Measurements from ENCODE around the gene CSTB.

CSTB gene

GRCh38 chr21:43800124-43800523 is 24.0 kb upstream of the CSTB start:
- Histone ChIP-seq H3K36me3 (ENCODE audit: insufficient read depth, low read length) (peaks cover 92% of the 10 kb centered on the region), H3K27ac (ENCODE audit: low read depth, low read length) (no peak overlapping the region), H3K4me3 (ENCODE audit: low read length) (no peak overlapping the region), H3K9ac (ENCODE audit: low read depth, low read length) (no peak overlapping the region), H3K9me3 (ENCODE audit: insufficient read depth, low read depth, low read length) (no peaks in the 10 kb centered on the region), H3K27me3 (ENCODE audit: insufficient read depth, low read length) (no peaks in the 10 kb centered on the region), H3K4me1 (ENCODE audit: insufficient read depth, low read length) (no peaks in the 10 kb centered on the region)
- WGBS, result 96% methylated on average over 17 of the region's 17 CpGs

DNA sequence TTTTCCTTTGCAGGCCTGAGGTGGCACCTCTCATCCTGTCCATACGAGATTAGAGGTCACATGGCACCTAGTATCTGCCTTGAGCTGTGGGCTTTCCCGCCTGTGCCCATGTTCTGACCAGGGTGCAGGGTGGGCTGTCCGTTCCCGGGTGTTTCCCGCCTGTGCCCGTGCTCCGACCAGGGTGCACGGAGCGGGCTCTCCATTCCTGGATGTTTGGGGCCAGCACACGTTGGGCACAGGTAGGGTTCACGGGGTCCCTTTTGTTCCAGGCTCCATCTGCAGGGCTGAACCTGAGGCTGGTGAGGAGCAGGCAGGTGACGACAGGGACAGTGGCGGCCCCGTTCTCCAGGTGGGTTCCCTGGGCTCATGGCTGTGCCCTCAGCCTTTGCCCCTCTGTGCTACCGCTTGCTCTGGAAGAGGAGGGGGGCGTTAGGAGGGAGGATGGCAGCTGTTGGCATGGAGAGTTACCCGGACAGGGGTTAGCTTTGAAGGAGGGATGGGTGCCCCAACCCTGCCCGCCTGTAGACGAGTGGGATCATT is 23.3 kb upstream of the CSTB start:
- H3K9ac ChIP-seq (ENCODE audit: low read depth, low read length), result no peak overlapping the region
- H3K4me1 ChIP-seq (ENCODE audit: insufficient read depth, low read length), result no peaks in the 10 kb centered on the region
- peaks cover 99% of the 10 kb centered on the region for H3K36me3 ChIP-seq (ENCODE audit: insufficient read depth, low read length)
- no peaks in the 10 kb centered on the region for H3K27me3 ChIP-seq (ENCODE audit: insufficient read depth, low read length)
- no peak overlapping the region for H3K27ac ChIP-seq (ENCODE audit: low read depth, low read length)
- H3K9me3 ChIP-seq (ENCODE audit: insufficient read depth, low read depth, low read length), result no peaks in the 10 kb centered on the region
- WGBS, result 94% methylated on average over 19 of the region's 19 CpGs
- no peak overlapping the region for H3K4me3 ChIP-seq (ENCODE audit: low read length)

DNA sequence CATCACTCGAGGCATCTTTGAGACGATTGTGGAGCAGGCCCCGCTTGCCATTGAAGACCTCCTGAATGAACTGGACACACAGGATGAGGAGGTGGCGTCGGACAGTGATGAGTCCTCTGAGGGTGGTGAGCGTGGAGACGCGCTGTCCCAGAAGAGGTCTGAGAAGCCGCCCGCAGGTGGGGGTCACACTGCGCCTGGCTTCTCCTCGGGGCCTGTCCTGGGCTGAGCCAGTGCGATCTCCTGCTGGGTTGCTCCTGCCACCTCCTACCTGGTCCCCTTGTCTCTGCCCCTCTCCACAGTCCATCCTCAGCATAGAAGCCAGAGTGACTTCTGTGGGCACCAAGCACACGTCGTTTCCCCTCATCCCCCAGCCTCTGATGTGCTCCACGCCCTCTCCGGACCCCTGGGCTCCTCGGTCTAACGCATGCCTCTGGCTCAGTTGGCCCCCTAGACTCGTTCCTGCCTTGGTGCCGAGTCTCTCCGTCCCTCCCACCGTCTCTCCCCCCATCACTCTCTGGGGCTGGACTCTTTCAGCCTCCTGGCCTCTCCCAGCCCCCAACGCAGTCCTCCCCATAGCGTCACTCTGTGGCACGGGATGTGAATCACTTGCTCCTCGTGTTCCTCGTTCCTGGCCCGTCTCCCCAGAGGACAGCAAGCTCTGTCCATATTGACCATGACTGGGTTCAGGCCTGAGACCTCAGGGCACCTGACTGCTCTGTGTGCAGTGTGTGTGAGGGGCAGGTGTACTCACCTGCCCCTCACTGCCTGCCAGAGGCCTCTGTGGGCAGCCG is 22.0 kb upstream of the CSTB start:
- H3K4me1 ChIP-seq (ENCODE audit: insufficient read depth, low read length), result no peaks in the 10 kb centered on the region
- peaks cover 100% of the 10 kb centered on the region for H3K36me3 ChIP-seq (ENCODE audit: insufficient read depth, low read length)
- no peak overlapping the region for H3K9ac ChIP-seq (ENCODE audit: low read depth, low read length)
- no peaks in the 10 kb centered on the region for H3K27me3 ChIP-seq (ENCODE audit: insufficient read depth, low read length)
- WGBS, result 96% methylated on average over 30 of the region's 30 CpGs
- H3K4me3 ChIP-seq (ENCODE audit: low read length), result no peak overlapping the region
- H3K9me3 ChIP-seq (ENCODE audit: insufficient read depth, low read depth, low read length), result no peaks in the 10 kb centered on the region
- no peak overlapping the region for H3K27ac ChIP-seq (ENCODE audit: low read depth, low read length)

DNA sequence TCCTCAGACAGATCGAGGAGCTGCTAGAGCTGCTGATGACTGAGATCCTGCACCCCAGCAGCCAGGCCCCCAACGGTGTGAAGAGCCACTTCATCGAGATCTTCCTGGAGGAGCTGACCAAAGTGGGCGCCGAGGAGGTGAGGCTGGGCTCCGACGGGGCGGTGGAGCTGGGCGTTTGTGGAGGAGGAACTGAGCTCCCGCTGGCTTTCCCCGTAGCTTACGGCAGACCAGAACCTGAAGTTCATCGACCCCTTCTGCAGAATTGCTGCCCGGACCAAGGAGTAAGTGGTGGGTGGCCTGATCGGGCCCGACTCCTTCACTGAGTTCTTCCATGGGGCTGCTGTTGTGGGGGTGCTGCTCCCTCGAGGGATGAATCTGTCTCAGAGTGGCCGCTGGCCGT is 21.3 kb upstream of the CSTB start:
- Histone ChIP-seq H3K9ac (ENCODE audit: low read depth, low read length) (no peak overlapping the region), H3K4me1 (ENCODE audit: insufficient read depth, low read length) (no peaks in the 10 kb centered on the region), H3K36me3 (ENCODE audit: insufficient read depth, low read length) (peaks cover 100% of the 10 kb centered on the region), H3K27me3 (ENCODE audit: insufficient read depth, low read length) (no peaks in the 10 kb centered on the region), H3K9me3 (ENCODE audit: insufficient read depth, low read depth, low read length) (no peaks in the 10 kb centered on the region), H3K4me3 (ENCODE audit: low read length) (no peak overlapping the region), H3K27ac (ENCODE audit: low read depth, low read length) (no peak overlapping the region)
- 95% methylated on average over 19 of the region's 19 CpGs for WGBS

GRCh38 chr21:43794857-43795256 is 18.7 kb upstream of the CSTB start:
- no peaks in the 10 kb centered on the region for H3K9me3 ChIP-seq (ENCODE audit: insufficient read depth, low read depth, low read length)
- H3K27ac ChIP-seq (ENCODE audit: low read depth, low read length), result no peak overlapping the region
- peaks cover 92% of the 10 kb centered on the region for H3K36me3 ChIP-seq (ENCODE audit: insufficient read depth, low read length)
- no peak overlapping the region for H3K9ac ChIP-seq (ENCODE audit: low read depth, low read length)
- H3K4me3 ChIP-seq (ENCODE audit: low read length), result no peak overlapping the region
- peaks cover 10% of the 10 kb centered on the region; the same call in 1 of the 2 replicates for H3K4me1 ChIP-seq (ENCODE audit: insufficient read depth, low read length)
- WGBS, result 92% methylated on average over 14 of the region's 14 CpGs
- no peaks in the 10 kb centered on the region for H3K27me3 ChIP-seq (ENCODE audit: insufficient read depth, low read length)

DNA sequence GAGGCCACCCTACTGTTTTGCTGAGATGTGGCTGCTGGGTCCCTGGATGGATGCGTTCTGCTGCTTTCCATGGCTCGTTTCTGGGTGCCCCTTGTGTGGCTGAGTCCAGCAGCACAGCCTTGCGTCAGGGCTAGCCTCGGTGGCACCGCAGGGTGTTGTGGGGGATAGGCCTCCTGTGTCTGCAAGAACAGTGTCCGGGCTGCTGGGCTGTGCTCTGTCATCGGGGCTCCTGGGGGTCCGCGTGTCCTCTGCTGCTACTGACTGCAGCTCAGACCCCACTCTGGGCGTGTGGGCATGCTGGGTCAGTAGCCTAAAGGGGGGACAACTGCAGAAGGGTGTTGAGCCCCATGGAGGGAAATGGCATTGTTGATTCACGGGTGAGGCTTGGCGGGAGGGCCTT is 18.2 kb upstream of the CSTB start:
- no peaks in the 10 kb centered on the region for H3K27me3 ChIP-seq (ENCODE audit: insufficient read depth, low read length)
- no peak overlapping the region for H3K4me3 ChIP-seq (ENCODE audit: low read length)
- no peaks in the 10 kb centered on the region for H3K9me3 ChIP-seq (ENCODE audit: insufficient read depth, low read depth, low read length)
- H3K4me1 ChIP-seq (ENCODE audit: insufficient read depth, low read length), result peaks cover 10% of the 10 kb centered on the region; the same call in 1 of the 2 replicates
- 87% methylated on average over 12 of the region's 12 CpGs for WGBS
- no peak overlapping the region for H3K9ac ChIP-seq (ENCODE audit: low read depth, low read length)
- peaks cover 87% of the 10 kb centered on the region for H3K36me3 ChIP-seq (ENCODE audit: insufficient read depth, low read length)
- H3K27ac ChIP-seq (ENCODE audit: low read depth, low read length), result no peak overlapping the region

- peaks cover 76% of the 10 kb centered on the region for H3K36me3 ChIP-seq (ENCODE audit: insufficient read depth, low read length)
- no peak overlapping the region for H3K9ac ChIP-seq (ENCODE audit: low read depth, low read length)
- H3K27ac ChIP-seq (ENCODE audit: low read depth, low read length), result no peak overlapping the region
- no peaks in the 10 kb centered on the region for H3K27me3 ChIP-seq (ENCODE audit: insufficient read depth, low read length)
- H3K4me1 ChIP-seq (ENCODE audit: insufficient read depth, low read length), result peaks cover 10% of the 10 kb centered on the region; the same call in 1 of the 2 replicates
- 96% methylated on average over 16 of the region's 16 CpGs for WGBS
- H3K9me3 ChIP-seq (ENCODE audit: insufficient read depth, low read depth, low read length), result no peaks in the 10 kb centered on the region
- no peak overlapping the region for H3K4me3 ChIP-seq (ENCODE audit: low read length)
These were observed 17.1 kb upstream of the CSTB start for GRCh38 chr21:43793243-43793642.

- H3K4me1 ChIP-seq (ENCODE audit: insufficient read depth, low read length), result peaks cover 10% of the 10 kb centered on the region; the same call in 1 of the 2 replicates
- H3K4me3 ChIP-seq (ENCODE audit: low read length), result no peak overlapping the region
- H3K9me3 ChIP-seq (ENCODE audit: insufficient read depth, low read depth, low read length), result no peaks in the 10 kb centered on the region
- H3K9ac ChIP-seq (ENCODE audit: low read depth, low read length), result no peak overlapping the region
- H3K36me3 ChIP-seq (ENCODE audit: insufficient read depth, low read length), result peaks cover 68% of the 10 kb centered on the region
- H3K27me3 ChIP-seq (ENCODE audit: insufficient read depth, low read length), result no peaks in the 10 kb centered on the region
- WGBS, result 93% methylated on average over 8 of the region's 8 CpGs
- H3K27ac ChIP-seq (ENCODE audit: low read depth, low read length), result no peak overlapping the region
These were observed 16.3 kb upstream of the CSTB start for GRCh38 chr21:43792406-43792805.

DNA sequence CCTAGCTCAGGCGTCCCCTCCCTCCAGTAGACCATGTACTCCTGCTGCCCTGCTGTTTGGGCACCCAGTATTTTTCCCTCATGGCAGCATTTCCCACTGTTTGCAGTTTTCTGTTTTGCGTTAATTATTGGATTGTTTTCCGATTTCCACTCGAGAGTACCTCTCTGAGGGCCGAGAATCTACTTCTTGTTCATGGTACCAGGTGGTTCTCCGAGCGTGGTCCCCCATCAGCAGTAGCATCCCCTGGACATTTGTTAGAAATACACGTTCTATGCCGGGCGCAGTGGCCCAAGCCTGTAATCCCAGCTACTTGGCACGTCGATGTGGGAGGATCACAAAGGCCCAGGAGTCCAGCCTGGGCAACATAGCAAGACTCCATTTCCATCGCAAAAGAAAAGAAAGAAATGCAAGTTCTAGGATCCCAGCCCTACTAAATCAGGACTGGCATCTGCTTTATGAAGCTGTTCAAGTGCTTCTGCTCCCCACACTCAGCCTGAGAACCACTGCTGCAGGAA is 14.0 kb upstream of the CSTB start:
- Histone ChIP-seq H3K27ac (ENCODE audit: low read depth, low read length) (no peak overlapping the region), H3K9me3 (ENCODE audit: insufficient read depth, low read depth, low read length) (no peaks in the 10 kb centered on the region), H3K36me3 (ENCODE audit: insufficient read depth, low read length) (peaks cover 44% of the 10 kb centered on the region), H3K27me3 (ENCODE audit: insufficient read depth, low read length) (no peaks in the 10 kb centered on the region), H3K9ac (ENCODE audit: low read depth, low read length) (peak overlapping the region; percentile 91), H3K4me1 (ENCODE audit: insufficient read depth, low read length) (peaks cover 10% of the 10 kb centered on the region; the same call in 1 of the 2 replicates), H3K4me3 (ENCODE audit: low read length) (peak overlapping the region; percentile 93)
- WGBS, result 19% methylated on average over 13 of the region's 13 CpGs

- peaks cover 10% of the 10 kb centered on the region; the same call in 1 of the 2 replicates for H3K4me1 ChIP-seq (ENCODE audit: insufficient read depth, low read length)
- peak within 1 kb of the TSS; percentile 93 for H3K4me3 ChIP-seq (ENCODE audit: low read length)
- WGBS, result under 1% methylated on average over 83 of the region's 83 CpGs
- peaks cover 38% of the 10 kb centered on the region for H3K36me3 ChIP-seq (ENCODE audit: insufficient read depth, low read length)
- H3K9me3 ChIP-seq (ENCODE audit: insufficient read depth, low read depth, low read length), result no peaks in the 10 kb centered on the region
- no peaks in the 10 kb centered on the region for H3K27me3 ChIP-seq (ENCODE audit: insufficient read depth, low read length)
- H3K9ac ChIP-seq (ENCODE audit: low read depth, low read length), result peak within 1 kb of the TSS; percentile 91
- peak within 1 kb of the TSS; percentile 70 for H3K27ac ChIP-seq (ENCODE audit: low read depth, low read length)
These were observed 13.3 kb upstream of the CSTB start, which contains the start of gene RRP1 for GRCh38 chr21:43789276-43790009. RRP1 (plus strand) TSS chr21:43789577; CDS start chr21:43789630, 53 bp downstream.

All from HUES64 (cell line).